CD4-positive, alpha-beta memory T cell (primary cell): ENCODE measurements around the gene MAP1LC3A. TPM values are rescaled to one million over a fixed set of nuclear protein-coding genes. Genes with fewer than 3 reads are reported as not detected.
"Not testable (repeated sequence)": the region's sequence is repeated elsewhere in the genome, so short reads cannot be mapped to it uniquely, and the experiment has no call there.

Experiments used
- CTCF ChIA-PET: fragments of 350-600 bp; sonication (Branson Sonifier 250); formaldehyde crosslinking; loops from one replicate; lab custom pipeline; 2021; ENCODE audit warnings: inconsistent platforms; ENCODE audit not compliant: partially characterized antibody; lab: Charles Lee
- POLR2A ChIA-PET: fragments of 350-600 bp; sonication (Branson Sonifier 250); formaldehyde crosslinking; loops from one replicate; lab custom pipeline; 2021; ENCODE audit not compliant: partially characterized antibody; lab: Charles Lee
- DNase-seq, 5 donors: peaks; one replicate each; pipeline versions ENCODE4 v3.0.0 to v3.0.0-alpha.2; 2020 to 2022; ENCODE audit warnings: mixed read lengths in 1 of 5
- H3K27ac ChIP-seq: one replicate; pipeline ENCODE4 v1.7.0; 2013; ENCODE audit warnings: low read depth, low read length
- H3K27me3 ChIP-seq: 2 replicates; pipeline ENCODE4 v1.7.0; 2013; ENCODE audit warnings: mild to moderate bottlenecking, low read length, moderate library complexity; ENCODE audit not compliant: insufficient read depth
- H3K36me3 ChIP-seq: 2 replicates; pipeline ENCODE4 v1.7.0; 2013; ENCODE audit warnings: mild to moderate bottlenecking, low read length, moderate library complexity; ENCODE audit not compliant: insufficient read depth
- H3K4me1 ChIP-seq: 2 replicates; pipeline ENCODE4 v1.7.0; 2013; ENCODE audit warnings: mild to moderate bottlenecking, low read length, moderate library complexity; ENCODE audit not compliant: insufficient read depth
- H3K4me3 ChIP-seq, 2 donors: one replicate each; pipeline ENCODE4 v1.7.0; 2013; ENCODE audit warnings: low read length in 2 of 2, mild to moderate bottlenecking in 1 of 2
- H3K9me3 ChIP-seq, 2 donors: one replicate each; pipeline ENCODE4 v1.7.0; 2013; ENCODE audit warnings: low read length in 2 of 2, control low read depth in 1 of 2; ENCODE audit not compliant: control insufficient read depth in 1 of 2
- H3K27ac Mint-ChIP-seq, 7 donors: one replicate each; pipeline ENCODE4 v1.8.0; 2020 to 2021; ENCODE audit warnings: mixed read lengths in 7 of 7, mild to moderate bottlenecking in 6 of 7, inconsistent platforms in 3 of 7, moderate library complexity in 3 of 7
- H3K27me3 Mint-ChIP-seq, 2 donors: one replicate each; pipeline ENCODE4 v1.8.0; 2020 to 2021; ENCODE audit warnings: mixed read lengths in 2 of 2
- H3K36me3 Mint-ChIP-seq, 2 donors: one replicate each; pipeline ENCODE4 v1.8.0; 2020 to 2021; ENCODE audit warnings: mixed read lengths in 2 of 2, inconsistent platforms in 1 of 2, mild to moderate bottlenecking in 1 of 2
- H3K4me1 Mint-ChIP-seq, 4 donors: one replicate each; pipeline ENCODE4 v1.8.0; 2020 to 2021; ENCODE audit warnings: mixed read lengths in 4 of 4, mild to moderate bottlenecking in 1 of 4
- H3K4me3 Mint-ChIP-seq, 8 donors: one replicate each; pipeline ENCODE4 v1.8.0; 2020 to 2021; ENCODE audit warnings: mixed read lengths in 8 of 8, mild to moderate bottlenecking in 7 of 8, moderate library complexity in 6 of 8, inconsistent platforms in 3 of 8
- H3K9me3 Mint-ChIP-seq, 8 donors: one replicate each; pipeline ENCODE4 v1.8.0; 2020 to 2021; ENCODE audit warnings: mixed read lengths in 8 of 8, mild to moderate bottlenecking in 5 of 8, inconsistent platforms in 3 of 8, moderate library complexity in 1 of 8
- intact Hi-C: fragments of 100-400 bp; cut with micrococcal nuclease; formaldehyde crosslinking; loops from one replicate; pipeline ENCODE4 v1.15.1; 2023
- polyA plus RNA-seq, 2 donors: library from polyadenylated mRNA; unstranded; fragments of 300-500 nt; fragmentation: Illumina TruSeq; gene quantifications; one replicate each; pipeline ENCODE4 v1.2.3, GENCODE V29; 2021
- total RNA-seq, 2 experiments: library from RNA; stranded (reverse); gene quantifications; one replicate each; pipeline ENCODE4 v1.2.3, GENCODE V29; 2021

The MAP1LC3A gene
- total RNA-seq: 1 to 10 TPM; 2.1 to 2.8 TPM
- polyA plus RNA-seq: 1 to 10 TPM; 3.7 to 7.9 TPM

DNA sequence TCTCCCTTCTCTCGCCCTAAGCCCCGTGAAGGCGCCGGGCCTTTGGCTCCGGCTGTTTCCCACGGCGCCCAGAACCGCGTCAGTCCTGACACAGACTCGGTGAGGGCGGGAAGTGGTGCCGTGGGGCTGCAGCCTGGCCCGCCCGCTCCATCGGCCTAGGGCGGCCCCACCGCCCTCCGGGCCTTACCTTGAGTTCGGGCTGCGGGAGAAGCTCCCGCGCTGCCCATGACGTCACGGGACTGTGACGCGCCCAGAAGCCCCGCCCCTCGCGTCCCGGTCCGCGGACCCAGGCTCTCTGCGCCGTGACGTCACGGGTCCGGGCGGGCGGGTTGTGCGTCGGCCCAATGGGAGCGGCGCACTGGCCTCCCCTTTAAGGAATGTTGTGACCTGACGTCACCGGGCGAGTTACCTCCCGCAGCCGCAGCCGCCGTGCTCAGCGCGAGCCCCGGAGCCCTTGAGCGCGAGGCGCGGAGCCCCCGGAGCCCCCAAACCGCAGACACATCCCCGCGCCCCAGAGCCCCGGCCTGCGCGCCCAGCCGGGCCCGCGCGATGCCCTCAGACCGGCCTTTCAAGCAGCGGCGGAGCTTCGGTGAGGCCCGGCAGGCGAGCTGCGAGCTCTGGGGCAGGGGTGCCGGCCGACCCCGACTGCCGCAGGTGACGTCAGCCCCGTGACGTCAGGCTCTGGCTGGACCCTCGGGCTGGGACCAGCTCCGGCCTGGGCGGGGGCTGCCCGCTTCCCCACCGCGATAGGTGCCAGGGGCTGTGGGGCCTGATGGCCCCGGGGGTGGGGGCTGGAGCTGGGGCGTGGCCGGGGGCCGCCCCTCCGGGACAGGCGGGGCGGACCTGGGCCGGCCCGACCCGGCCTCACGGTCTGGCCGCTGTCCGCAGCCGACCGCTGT is at the start of gene MAP1LC3A:
Gene MAP1LC3A, plus strand, starts transcription at position 399 of the 899 bp plus-strand sequence. Its CDS starts 151 bp downstream, at position 550.
- Histone ChIP-seq H3K4me1 (peaks cover 12% of the 10 kb centered on the region), H3K4me3 (peak within 1 kb of the TSS; percentile 45 to 46), H3K9me3 (no peaks in the 10 kb centered on the region), H3K27me3 (no peaks in the 10 kb centered on the region), H3K27ac (peak within 1 kb of the TSS; percentile 95), H3K36me3 (no peaks in the 10 kb centered on the region)
- no peaks in the 10 kb centered on the region for H3K27me3 Mint-ChIP-seq
- H3K27ac Mint-ChIP-seq: peak within 1 kb of the TSS; percentile 91 to 100 (median 96)
- H3K4me1 Mint-ChIP-seq: peaks cover 10 to 33% (median 13%) of the 10 kb centered on the region in 4 donors
- ChIA-PET POLR2A (interaction anchor here (1.0 to 1.9 kb wide), 6 partner anchors 9 to 43 kb away, joined by 3 to 10 read pairs (median 4); partner anchors contain the start of gene DYNLRB1), CTCF (interaction anchor here (0.9 to 4.5 kb wide), 3 partner anchors 19 to 43 kb away, joined by 3 to 20 read pairs (median 3); no protein-coding TSS in a partner anchor)
- intact Hi-C loops: loop anchor here (1.0 to 2.0 kb wide), 5 partner anchors 14 to 256 kb away; partner anchors contain the start of genes AHCY, ITCH and PIGU
- DNase-seq: peak; percentile 93 to 96 (median 94)
- H3K4me3 Mint-ChIP-seq: peak within 1 kb of the TSS; percentile 70 to 93 (median 84)
- H3K36me3 Mint-ChIP-seq: peaks cover 0 to 4% of the 10 kb centered on the region in 2 donors
- H3K9me3 Mint-ChIP-seq: peaks cover 0 to 2% (median 0%) of the 10 kb centered on the region in 8 donors

DNA sequence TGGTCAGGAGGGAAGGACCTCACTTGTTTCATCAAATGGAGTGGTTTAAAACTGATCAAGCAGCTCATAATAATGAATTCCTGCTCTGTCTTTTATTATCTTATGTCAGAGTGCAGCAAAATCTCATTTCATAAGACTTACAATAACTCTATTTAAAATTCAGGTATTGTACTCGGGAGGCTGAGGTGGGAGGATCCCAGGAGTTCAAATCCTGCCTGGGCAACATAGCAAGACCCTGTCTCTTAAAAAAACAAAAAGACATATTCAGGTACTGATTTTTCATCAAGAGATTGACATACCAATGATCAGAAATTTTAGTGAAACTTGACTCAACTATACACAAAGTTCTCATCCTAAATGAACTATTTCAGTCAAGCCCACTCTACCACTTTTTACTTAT is 47.9 kb upstream of the MAP1LC3A start:
- H3K27ac ChIP-seq: no peak overlapping the region
- intact Hi-C loops: no loop called here
- DNase-seq: no peak
- Mint-ChIP-seq H3K4me3 (no peak overlapping the region), H3K27me3 (no peaks in the 10 kb centered on the region), H3K36me3 (peaks cover 3 to 41% of the 10 kb centered on the region in 2 donors), H3K4me1 (peaks cover 15 to 37% (median 26%) of the 10 kb centered on the region in 4 donors), H3K9me3 (no peaks in the 10 kb centered on the region), H3K27ac (peak overlapping the region in 4 of 7 donors; percentile 42 to 58 (median 50))
- H3K27me3 ChIP-seq: no peaks in the 10 kb centered on the region
- peaks cover 5% of the 10 kb centered on the region for H3K36me3 ChIP-seq
- POLR2A ChIA-PET: no interaction called here
- no peak overlapping the region for H3K4me3 ChIP-seq
- no peaks in the 10 kb centered on the region for H3K9me3 ChIP-seq
- CTCF ChIA-PET: no interaction called here
- peaks cover 14% of the 10 kb centered on the region for H3K4me1 ChIP-seq

DNA sequence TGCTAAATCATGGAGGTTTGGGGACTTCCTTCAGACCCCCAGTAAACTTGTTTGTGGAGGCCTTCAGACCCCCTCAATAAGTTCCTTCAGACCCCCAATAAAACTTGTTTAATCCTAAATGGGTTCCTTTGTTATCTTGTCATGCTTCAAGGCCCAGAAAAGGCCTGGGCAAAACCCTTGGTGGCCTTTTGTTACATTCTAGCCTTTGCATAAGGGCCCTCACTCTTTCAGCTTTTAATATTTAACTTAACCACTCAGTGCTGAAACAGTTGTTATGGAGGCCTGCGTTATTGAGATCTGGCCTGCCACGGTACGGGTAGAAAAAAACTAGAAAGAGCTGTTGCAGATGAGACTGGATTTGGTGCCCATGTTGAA is 46.6 kb upstream of the MAP1LC3A start:
- Histone ChIP-seq H3K4me3 (no peak overlapping the region), H3K4me1 (peaks cover 15% of the 10 kb centered on the region), H3K27me3 (no peaks in the 10 kb centered on the region), H3K36me3 (peaks cover 5% of the 10 kb centered on the region), H3K9me3 (no peaks in the 10 kb centered on the region), H3K27ac (no peak overlapping the region)
- no peak overlapping the region for H3K4me3 Mint-ChIP-seq
- H3K36me3 Mint-ChIP-seq: peaks cover 3 to 40% of the 10 kb centered on the region in 2 donors
- H3K27me3 Mint-ChIP-seq: no peaks in the 10 kb centered on the region
- ChIA-PET POLR2A (interaction anchor here (1.2 kb wide), 1 partner anchor 8 kb away, joined by 3 read pairs; no protein-coding TSS in a partner anchor), CTCF (interaction anchor here (1.2 kb wide), 1 partner anchor 11 kb away, joined by 4 read pairs; no protein-coding TSS in a partner anchor)
- H3K4me1 Mint-ChIP-seq: peaks cover 15 to 50% (median 26%) of the 10 kb centered on the region in 4 donors
- DNase-seq: no peak
- intact Hi-C loops: no loop called here
- peak overlapping the region; percentile 48 to 90 (median 80) for H3K27ac Mint-ChIP-seq
- peaks cover 0 to 5% (median 0%) of the 10 kb centered on the region in 8 donors for H3K9me3 Mint-ChIP-seq

DNA sequence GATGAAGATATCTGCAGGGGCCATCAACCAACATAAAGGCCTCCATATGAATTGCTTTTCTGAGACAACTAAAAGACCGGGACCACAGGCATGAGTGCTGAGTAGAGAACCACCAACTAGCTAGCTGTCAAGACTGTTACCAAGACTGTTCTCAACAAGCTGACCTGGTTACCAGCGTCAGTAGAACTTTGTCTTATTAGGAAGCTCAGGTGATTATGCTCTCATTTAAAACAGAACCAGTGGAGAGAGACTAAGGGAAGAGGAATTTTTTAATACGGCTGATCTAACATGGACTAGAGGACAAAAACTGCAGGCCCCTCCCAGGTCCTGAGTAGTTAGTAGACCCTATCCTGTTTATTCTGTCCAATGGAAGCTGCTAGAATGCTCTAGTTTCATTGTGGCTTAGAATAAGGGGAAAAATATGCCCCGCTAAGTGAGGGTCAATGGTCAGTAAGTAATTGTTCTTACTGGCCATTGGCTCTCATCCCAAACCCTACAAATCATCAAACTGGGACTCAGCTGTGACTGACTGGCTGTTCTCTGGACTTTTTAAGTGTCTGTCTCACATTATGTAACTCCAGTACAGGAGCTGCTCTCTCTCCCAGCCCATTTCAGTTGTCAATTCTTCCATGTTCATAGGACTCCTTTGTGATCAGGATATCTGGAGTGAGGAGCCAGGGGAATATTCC is 46.1 kb upstream of the MAP1LC3A start:
- no peak for DNase-seq
- H3K4me3 Mint-ChIP-seq: peak overlapping the region in 3 of 8 donors; percentile 3 to 39 (median 31)
- CTCF ChIA-PET: interaction anchor here (1.2 kb wide), 1 partner anchor 10 kb away, joined by 4 read pairs; no protein-coding TSS in a partner anchor

GRCh38 chr20:34512955-34513419 is 45.5 kb upstream of the MAP1LC3A start:
- peak overlapping the region in 4 of 8 donors; percentile 9 to 43 (median 35) for H3K4me3 Mint-ChIP-seq
- no peaks in the 10 kb centered on the region for H3K27me3 Mint-ChIP-seq
- peaks cover 3 to 31% of the 10 kb centered on the region in 2 donors for H3K36me3 Mint-ChIP-seq
- H3K27ac Mint-ChIP-seq: peak overlapping the region; percentile 54 to 90 (median 83)
- peak in 4 of 5 donors; percentile 20 to 37 (median 27) for DNase-seq
- H3K36me3 ChIP-seq: no peaks in the 10 kb centered on the region
- CTCF ChIA-PET: interaction anchor here (1.2 kb wide), 1 partner anchor 10 kb away, joined by 4 read pairs; no protein-coding TSS in a partner anchor
- H3K27me3 ChIP-seq: no peaks in the 10 kb centered on the region
- peaks cover 0 to 5% (median 0%) of the 10 kb centered on the region in 8 donors for H3K9me3 Mint-ChIP-seq
- peak overlapping the region; percentile 18 for H3K27ac ChIP-seq
- H3K9me3 ChIP-seq: no peaks in the 10 kb centered on the region
- H3K4me1 ChIP-seq: peaks cover 26% of the 10 kb centered on the region
- POLR2A ChIA-PET: interaction anchor here (1.1 to 4.1 kb wide), 3 partner anchors 9 to 150 kb away, joined by 3 to 21 read pairs (median 3); partner anchors contain the start of gene ITCH
- peaks cover 19 to 59% (median 30%) of the 10 kb centered on the region in 4 donors for H3K4me1 Mint-ChIP-seq
- intact Hi-C loops: no loop called here
- H3K4me3 ChIP-seq: no peak overlapping the region

More for the DNA sequence above, 46.1 kb upstream of the MAP1LC3A start:
- Mint-ChIP-seq H3K27ac (peak overlapping the region; percentile 54 to 90 (median 83)), H3K9me3 (peaks cover 0 to 5% (median 0%) of the 10 kb centered on the region in 8 donors), H3K4me1 (peaks cover 15 to 55% (median 26%) of the 10 kb centered on the region in 4 donors), H3K36me3 (peaks cover 3 to 37% of the 10 kb centered on the region in 2 donors), H3K27me3 (no peaks in the 10 kb centered on the region)
- Histone ChIP-seq H3K36me3 (peaks cover 5% of the 10 kb centered on the region), H3K27ac (peak overlapping the region; percentile 18), H3K4me3 (no peak overlapping the region), H3K4me1 (peaks cover 20% of the 10 kb centered on the region), H3K9me3 (no peaks in the 10 kb centered on the region), H3K27me3 (no peaks in the 10 kb centered on the region)
- intact Hi-C loops: no loop called here
- POLR2A ChIA-PET: interaction anchor here (1.1 to 1.2 kb wide), 2 partner anchors 8 to 10 kb away, joined by 3 read pairs; no protein-coding TSS in a partner anchor

- peaks cover 0 to 29% of the 10 kb centered on the region in 2 donors for H3K36me3 Mint-ChIP-seq
- H3K27ac Mint-ChIP-seq: peak overlapping the region in 6 of 7 donors; percentile 18 to 99 (median 74)
- H3K4me3 Mint-ChIP-seq: peak overlapping the region in 4 of 8 donors; percentile 15 to 100 (median 60)
- not testable (repeated sequence) for H3K9me3 ChIP-seq, H3K4me3 ChIP-seq, H3K27me3 Mint-ChIP-seq, H3K27ac ChIP-seq, DNase-seq, H3K36me3 ChIP-seq, H3K27me3 ChIP-seq, H3K9me3 Mint-ChIP-seq
- POLR2A ChIA-PET: interaction anchor here (1.7 to 4.1 kb wide), 2 partner anchors 16 to 151 kb away, joined by 6 to 21 read pairs; partner anchors contain the start of gene ITCH
- CTCF ChIA-PET: interaction anchor here (4.6 kb wide), 1 partner anchor 201 kb away, joined by 48 read pairs; no protein-coding TSS in a partner anchor
- peaks cover 22 to 70% (median 39%) of the 10 kb centered on the region in 4 donors for H3K4me1 Mint-ChIP-seq
- intact Hi-C loops: loop anchor here (2.0 kb wide), 1 partner anchor 211 kb away; the partner anchor contains the start of gene AHCY
- H3K4me1 ChIP-seq: peaks cover 36% of the 10 kb centered on the region
Measured at GRCh38 chr20:34514034-34514433, 44.5 kb upstream of the MAP1LC3A start.
